Activated CD8-positive, alpha-beta T cell treated with anti-CD3 and anti-CD28 coated beads for 36 hours (primary cell): ENCODE measurements around the gene PGF. TPM values are rescaled to one million over a fixed set of nuclear protein-coding genes. Genes with fewer than 3 reads are reported as not detected.

ENCODE experiments used
- ATAC-seq: fragments of 200-7000 bp; cut with Tn5 transposase; one replicate; pipeline ENCODE4 v1.10.0; 2021; ENCODE audit warnings: mild to moderate bottlenecking, moderate library complexity
- CTCF ChIA-PET: fragments of 350-600 bp; sonication (Branson Sonifier 250); formaldehyde crosslinking; loops from one replicate; lab custom pipeline; 2021; ENCODE audit warnings: antibody characterized with exemption; lab: Charles Lee
- POLR2A ChIA-PET: fragments of 350-600 bp; sonication (Branson Sonifier 250); formaldehyde crosslinking; loops from one replicate; lab custom pipeline; 2021; ENCODE audit warnings: antibody characterized with exemption; lab: Charles Lee
- DNase-seq: peaks from one replicate; pipeline ENCODE4 v3.0.0-alpha.2; 2020
- H3K27ac Mint-ChIP-seq: one replicate; pipeline ENCODE4 v1.8.0; 2021; ENCODE audit warnings: mild to moderate bottlenecking, mixed read lengths
- H3K27me3 Mint-ChIP-seq: one replicate; pipeline ENCODE4 v1.8.0; 2021; ENCODE audit warnings: mixed read lengths
- H3K36me3 Mint-ChIP-seq: one replicate; pipeline ENCODE4 v1.8.0; 2021; ENCODE audit warnings: low read depth, mixed read lengths
- H3K4me1 Mint-ChIP-seq: one replicate; pipeline ENCODE4 v1.8.0; 2021; ENCODE audit warnings: low read depth, mixed read lengths
- H3K4me3 Mint-ChIP-seq: one replicate; pipeline ENCODE4 v1.8.0; 2021; ENCODE audit warnings: mild to moderate bottlenecking, moderate library complexity, mixed read lengths
- H3K9me3 Mint-ChIP-seq: one replicate; pipeline ENCODE4 v1.8.0; 2021; ENCODE audit warnings: mixed read lengths
- CTCF ChIP-seq: fragments of 200-600 bp; IDR thresholded peaks from one replicate; pipeline ENCODE4 v1.8.0; 2022; ENCODE audit warnings: antibody characterized with exemption, mild to moderate bottlenecking
- intact Hi-C: fragments of 100-400 bp; cut with micrococcal nuclease; formaldehyde crosslinking; loops from one replicate; pipeline ENCODE4 v1.10.0; 2022
- total RNA-seq, 2 experiments: library from RNA; stranded (reverse); gene quantifications; one replicate each; pipeline ENCODE4 v1.2.3, GENCODE V29; 2021

Gene PGF
- total RNA-seq, 2 experiments from 2014 or later = 0.27 to 0.45 TPM

GRCh38 chr14:74920281-74920680 lies 35.1 kb downstream of the PGF start:
- POLR2A ChIA-PET = interaction anchor here (1.1 to 1.4 kb wide), 2 partner anchors 13 to 23 kb away, joined by 3 read pairs; no protein-coding TSS in a partner anchor
- DNase-seq (no peak), ATAC-seq (no peak)
- CTCF ChIA-PET = interaction anchor here (1.2 to 3.8 kb wide), 4 partner anchors 14 to 168 kb away, joined by 3 to 15 read pairs (median 4); no protein-coding TSS in a partner anchor
- Mint-ChIP-seq H3K27ac (no peak overlapping the region), H3K9me3 (no peaks in the 10 kb centered on the region), H3K4me3 (no peak overlapping the region), H3K4me1 (peaks cover 8% of the 10 kb centered on the region), H3K36me3 (no peaks in the 10 kb centered on the region), H3K27me3 (peaks cover 8% of the 10 kb centered on the region)
- TF ChIP-seq CTCF = no peak
- intact Hi-C loops = no loop called here

DNA sequence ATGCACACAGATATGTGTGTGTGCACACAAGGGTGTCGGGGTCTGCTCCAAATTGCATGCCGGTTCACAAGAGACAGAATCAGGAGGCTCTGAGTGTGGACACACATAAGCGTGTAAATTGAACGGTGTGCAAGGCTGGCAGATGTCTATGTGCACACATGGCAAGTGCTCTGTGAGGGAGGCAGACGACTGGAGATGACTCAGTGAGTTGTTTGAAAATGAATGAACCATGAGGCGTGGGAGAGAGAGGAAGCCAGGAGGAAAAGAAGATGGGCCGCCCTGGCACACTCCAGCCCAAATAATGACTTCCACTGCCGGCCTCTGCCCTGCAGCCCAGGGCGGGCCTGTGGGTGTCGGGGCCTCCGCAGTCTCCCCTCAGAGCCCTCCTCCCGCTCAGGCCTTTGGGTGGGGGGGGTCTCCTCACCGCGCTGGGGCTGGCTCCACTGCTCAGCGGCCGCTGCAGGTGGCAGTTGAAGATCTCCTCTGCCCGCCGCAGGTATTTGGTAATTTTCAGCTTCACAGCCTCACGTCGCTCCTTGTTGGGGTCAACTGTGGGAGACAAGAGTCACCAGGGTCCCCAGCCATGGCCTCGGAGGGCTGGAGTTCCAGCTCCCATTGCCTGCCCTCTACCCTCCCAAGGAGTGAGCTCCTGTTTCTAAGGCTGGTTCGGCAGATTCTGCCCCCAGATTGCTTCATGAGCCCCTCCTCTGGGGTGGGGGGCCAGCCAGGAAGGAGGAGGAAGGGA lies 35.8 kb downstream of the PGF start:
- Mint-ChIP-seq H3K4me3 (no peak overlapping the region), H3K27ac (no peak overlapping the region), H3K4me1 (peaks cover 8% of the 10 kb centered on the region), H3K36me3 (no peaks in the 10 kb centered on the region), H3K27me3 (peaks cover 8% of the 10 kb centered on the region), H3K9me3 (no peaks in the 10 kb centered on the region)
- no peak for TF ChIP-seq CTCF
- POLR2A ChIA-PET = interaction anchor here (1.1 kb wide), 1 partner anchor 13 kb away, joined by 3 read pairs; no protein-coding TSS in a partner anchor
- intact Hi-C loops = no loop called here
- DNase-seq = no peak
- CTCF ChIA-PET = interaction anchor here (1.2 kb wide), 2 partner anchors 14 to 59 kb away, joined by 3 to 4 read pairs; no protein-coding TSS in a partner anchor
- no peak for ATAC-seq

GRCh38 chr14:74918380-74918779 lies 37.0 kb downstream of the PGF start:
- Mint-ChIP-seq H3K27ac (no peak overlapping the region), H3K27me3 (peaks cover 3% of the 10 kb centered on the region), H3K9me3 (no peaks in the 10 kb centered on the region), H3K36me3 (no peaks in the 10 kb centered on the region), H3K4me1 (peaks cover 4% of the 10 kb centered on the region), H3K4me3 (no peak overlapping the region)
- POLR2A ChIA-PET = no interaction called here
- DNase-seq (no peak), ATAC-seq (no peak)
- CTCF ChIA-PET = no interaction called here
- no peak for TF ChIP-seq CTCF
- intact Hi-C loops = no loop called here

DNA sequence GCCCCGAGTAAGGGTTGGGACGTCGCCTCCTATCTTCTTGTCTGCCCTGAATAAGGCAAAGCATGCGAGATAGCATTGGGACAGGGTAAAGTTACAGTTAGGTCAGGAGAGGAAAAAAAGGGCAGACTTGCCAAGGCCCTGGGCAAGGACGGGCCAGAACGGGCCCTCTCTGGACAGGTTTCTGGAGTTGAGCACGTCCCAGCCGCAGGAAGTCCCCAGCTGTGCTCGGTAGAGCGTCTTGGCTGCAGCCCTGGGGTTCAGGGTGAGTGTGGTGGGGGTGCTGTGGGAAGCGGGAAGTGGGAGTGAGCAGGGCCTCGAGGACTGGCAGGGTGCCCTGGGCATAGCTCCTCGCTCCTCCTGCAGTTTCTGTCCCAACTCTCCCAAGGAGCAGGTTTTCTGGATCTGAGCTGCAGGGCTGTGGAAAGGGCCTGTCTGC lies 37.7 kb downstream of the PGF start:
- Mint-ChIP-seq H3K36me3 (no peaks in the 10 kb centered on the region), H3K9me3 (no peaks in the 10 kb centered on the region), H3K4me3 (no peak overlapping the region), H3K4me1 (peaks cover 4% of the 10 kb centered on the region), H3K27ac (no peak overlapping the region), H3K27me3 (peaks cover 3% of the 10 kb centered on the region)
- DNase-seq = no peak
- ATAC-seq = no peak
- TF ChIP-seq CTCF = no peak
- intact Hi-C loops = no loop called here
- ChIA-PET CTCF (interaction anchor here (1.5 kb wide), 1 partner anchor 57 kb away, joined by 9 read pairs; no protein-coding TSS in a partner anchor), POLR2A (interaction anchor here (1.0 to 1.3 kb wide), 2 partner anchors 11 to 13 kb away, joined by 3 read pairs; no protein-coding TSS in a partner anchor)

DNA sequence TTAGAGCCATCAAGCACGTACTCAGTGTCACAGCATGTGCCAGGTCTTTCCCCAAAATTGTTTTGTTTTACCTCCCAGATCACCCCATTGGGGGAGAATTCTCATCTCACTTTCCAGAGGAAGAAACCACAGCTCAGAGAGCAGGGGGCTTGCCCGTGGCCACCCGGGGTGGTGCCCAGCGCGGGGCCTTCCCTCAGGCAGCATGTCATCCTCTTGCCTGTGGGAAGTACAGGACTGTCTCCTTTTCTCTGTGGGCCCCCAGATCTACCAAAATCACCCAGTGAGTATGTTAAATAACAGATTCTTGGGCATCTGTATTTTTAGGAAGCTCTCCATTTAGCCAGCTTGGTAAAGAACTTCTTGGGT lies 38.2 kb downstream of the PGF start:
- H3K27me3 Mint-ChIP-seq = peaks cover under 1% of the 10 kb centered on the region
- ChIA-PET POLR2A (interaction anchor here (0.6 to 1.3 kb wide), 3 partner anchors 11 to 114 kb away, joined by 3 read pairs; no protein-coding TSS in a partner anchor), CTCF (interaction anchor here (0.8 to 1.5 kb wide), 2 partner anchors 56 to 172 kb away, joined by 3 to 9 read pairs; no protein-coding TSS in a partner anchor)
- H3K27ac Mint-ChIP-seq = no peak overlapping the region
- intact Hi-C loops = no loop called here
- H3K36me3 Mint-ChIP-seq = no peaks in the 10 kb centered on the region
- H3K9me3 Mint-ChIP-seq = no peaks in the 10 kb centered on the region
- H3K4me3 Mint-ChIP-seq = no peak overlapping the region
- DNase-seq (no peak), ATAC-seq (no peak)
- H3K4me1 Mint-ChIP-seq = peaks cover 1% of the 10 kb centered on the region
- no peak for TF ChIP-seq CTCF
